HG02885 (cell line): ENCODE data around the gene HDGFL2.

Experiments used
- ATAC-seq: cut with Tn5 transposase; IDR thresholded peaks from one replicate; pipeline ENCODE4 v1.9.1; 2021; ENCODE audit warnings: mild to moderate bottlenecking; ENCODE audit not compliant: unreplicated experiment, poor library complexity

HDGFL2 gene

DNA sequence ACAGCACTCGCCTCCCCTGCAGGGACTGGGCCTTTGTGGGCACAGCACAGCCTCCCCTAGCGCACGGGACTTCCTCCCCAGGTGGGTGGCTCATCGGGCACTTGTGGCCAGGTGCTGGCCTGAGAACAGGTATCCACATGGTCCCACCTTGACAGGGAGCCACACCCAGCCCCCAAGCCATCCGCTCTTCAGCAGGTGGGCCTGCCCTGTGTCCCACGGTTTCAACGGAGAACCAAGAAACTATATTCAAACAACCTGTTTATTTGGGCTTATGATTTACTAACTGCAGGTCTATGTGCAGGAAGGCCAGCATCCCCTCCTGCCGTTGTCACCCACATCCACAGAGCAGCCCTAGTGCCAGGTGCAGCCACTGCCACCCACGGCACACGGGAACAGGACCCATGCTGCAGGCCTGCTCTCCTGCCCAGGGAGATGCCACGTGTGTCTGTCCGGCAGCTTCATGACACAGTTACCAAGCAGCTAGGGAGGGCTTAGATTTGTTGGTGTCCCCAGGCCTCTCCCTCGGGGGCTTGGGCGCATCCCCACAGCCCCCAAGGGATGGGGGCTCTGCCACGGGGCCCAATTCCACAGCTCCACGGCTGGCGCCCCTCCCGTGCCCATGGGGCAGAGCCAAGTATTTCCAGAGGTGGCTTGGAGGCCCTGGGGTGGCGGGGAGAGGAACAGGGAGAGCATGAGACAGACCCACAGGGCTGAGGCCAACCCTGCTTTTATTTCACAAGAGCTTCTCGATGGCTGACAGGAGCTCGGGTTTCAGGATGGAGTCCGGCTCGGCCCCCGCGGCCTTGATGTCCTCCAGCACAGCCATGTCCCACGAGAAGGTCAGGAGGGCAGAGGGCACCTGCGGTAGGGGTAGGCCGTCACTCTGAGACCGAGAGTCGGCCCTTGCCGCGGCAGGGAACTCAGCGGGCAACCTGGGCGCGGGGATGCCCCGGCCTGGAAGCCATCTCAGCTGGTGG lies 27.0 kb upstream of the HDGFL2 start:
- ATAC-seq: no peak

DNA sequence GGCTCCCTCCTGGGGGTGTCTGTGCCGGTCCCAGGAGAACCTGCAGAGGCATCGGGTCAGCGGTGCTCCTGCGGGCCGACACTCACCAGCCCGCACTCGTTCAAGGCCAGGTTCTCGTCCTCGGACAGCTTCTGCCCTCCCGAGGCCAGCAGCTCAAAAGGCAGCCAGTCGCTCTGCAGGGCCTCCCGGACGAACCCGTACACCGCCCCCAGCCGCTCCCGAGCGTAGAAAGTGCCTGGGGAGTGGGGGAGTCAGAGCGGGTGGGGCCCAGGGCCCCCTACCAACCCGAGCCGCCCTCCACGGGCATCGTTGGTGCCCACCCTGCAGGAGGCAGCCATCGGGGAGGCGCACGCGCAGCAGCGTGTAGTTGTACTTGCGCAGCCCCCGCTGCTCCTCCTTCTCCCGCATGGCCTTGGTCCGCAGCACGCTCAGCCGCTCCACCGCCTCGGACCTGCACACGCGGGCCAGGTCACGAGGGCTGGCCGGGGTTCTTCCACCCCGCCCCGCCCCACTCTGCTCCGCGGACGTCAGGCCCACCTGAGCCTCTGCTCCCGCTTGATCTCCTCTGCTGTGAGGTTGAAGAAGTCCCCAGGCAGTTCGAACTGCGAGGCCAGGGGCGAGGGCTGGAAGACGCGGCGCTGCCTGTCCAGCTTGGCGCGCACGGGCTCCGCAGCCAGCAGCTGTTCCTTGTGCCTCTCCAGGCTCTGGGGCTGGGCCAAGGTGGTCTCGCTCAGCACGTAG lies 26.0 kb upstream of the HDGFL2 start:
- no peak for ATAC-seq

- no peak for ATAC-seq
Observed at GRCh38 chr19:4446704-4447200, 25.3 kb upstream of the HDGFL2 start.

GRCh38 chr19:4447327-4448146 lies 24.6 kb upstream of the HDGFL2 start:
- no peak for ATAC-seq

DNA sequence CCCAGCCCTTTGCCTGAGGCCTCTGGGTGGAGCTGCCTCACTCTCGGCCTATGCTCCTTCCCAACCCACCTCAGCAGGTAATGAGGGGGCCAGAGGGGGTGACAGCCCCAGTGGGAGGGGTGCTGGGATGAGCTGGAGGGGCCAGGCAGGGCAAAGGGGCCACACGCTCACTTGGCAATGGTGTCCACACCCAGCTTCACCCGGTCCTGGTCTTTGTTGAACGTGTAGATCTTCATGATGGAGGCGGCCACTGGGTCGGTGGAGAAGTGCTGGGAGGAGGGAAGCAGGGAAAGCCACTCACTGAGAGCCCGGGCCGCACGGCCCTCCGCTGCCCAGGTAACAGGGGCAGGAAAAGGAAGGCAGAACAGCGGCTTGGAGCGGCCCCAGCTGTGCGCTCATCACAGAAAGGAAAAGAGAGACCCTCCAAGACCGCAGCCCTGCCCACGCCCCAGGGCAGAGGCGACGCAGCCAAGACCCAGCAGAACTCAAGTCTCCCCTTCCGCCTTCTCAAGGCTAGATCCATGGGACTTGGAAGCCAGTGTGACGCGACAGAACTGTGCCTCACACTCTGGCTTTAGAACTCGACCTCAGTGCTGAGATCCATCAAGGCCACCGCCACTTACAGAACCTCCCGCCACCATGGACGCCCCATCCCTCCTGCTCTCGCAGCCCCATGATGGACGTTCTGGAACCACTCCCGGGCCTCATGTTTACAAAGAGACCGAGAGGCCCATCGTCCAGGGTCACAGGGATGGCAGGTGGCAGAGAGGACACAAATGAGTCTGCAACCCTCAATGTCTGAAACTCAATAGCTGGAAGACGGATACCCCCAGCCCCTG lies 23.7 kb upstream of the HDGFL2 start:
- no peak for ATAC-seq

- ATAC-seq: no peak
Observed at GRCh38 chr19:4449022-4449638, 23.0 kb upstream of the HDGFL2 start.

DNA sequence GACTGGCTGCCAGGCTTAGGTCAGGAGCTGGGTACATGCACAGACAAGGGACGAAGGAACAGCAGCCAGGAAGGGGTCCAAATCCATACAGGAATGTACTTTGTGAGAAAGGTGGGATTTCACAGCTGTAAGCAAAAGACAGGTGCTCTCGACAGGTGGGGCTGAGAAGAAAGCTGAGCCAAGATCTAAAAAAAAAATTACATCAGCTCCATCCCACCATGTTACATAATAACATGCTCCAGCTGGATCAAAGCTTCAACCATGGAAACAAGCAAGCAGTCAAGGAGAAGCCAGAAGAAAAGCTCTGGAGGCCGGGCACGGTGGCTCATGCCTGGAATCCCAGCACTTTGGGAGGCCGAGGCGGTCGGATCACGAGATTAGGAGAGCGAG lies 22.5 kb upstream of the HDGFL2 start:
- ATAC-seq: no peak

DNA sequence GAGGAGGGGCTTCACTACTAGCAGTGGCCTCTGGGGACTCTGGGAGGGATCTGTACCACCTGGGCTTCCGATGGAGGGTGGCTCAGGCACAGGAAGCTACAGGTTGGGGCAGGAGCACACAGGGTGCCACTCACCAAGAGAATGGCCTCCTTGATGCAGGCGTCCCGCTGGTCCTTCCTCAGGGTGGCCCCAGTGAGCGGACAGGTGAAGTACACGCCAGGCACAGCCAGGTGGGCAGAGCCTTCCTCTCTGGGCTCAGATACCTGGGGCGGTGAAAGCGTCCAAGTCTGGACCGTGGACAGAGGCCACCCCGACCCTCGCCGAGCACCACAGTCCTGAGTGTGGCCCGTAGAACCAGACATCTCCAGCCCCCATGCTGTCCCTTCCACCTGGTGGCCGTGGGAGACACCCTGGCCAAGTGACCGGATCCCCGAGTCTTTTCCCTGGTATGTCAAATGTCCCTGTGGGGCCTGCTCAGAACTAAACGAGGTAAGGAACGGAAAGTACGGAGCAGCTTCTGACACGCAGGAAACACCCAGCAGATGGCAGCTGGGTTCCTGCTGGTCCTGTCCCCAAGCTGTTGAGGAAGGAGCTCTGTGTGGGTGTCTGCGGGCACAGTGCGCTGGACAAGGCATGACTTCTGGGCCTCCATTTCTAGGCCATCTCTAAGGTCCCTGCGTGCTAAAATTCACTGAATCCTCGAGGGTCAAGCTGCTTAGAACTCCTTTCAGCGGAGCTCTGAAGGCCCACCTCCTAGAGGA lies 19.7 kb upstream of the HDGFL2 start:
- ATAC-seq: no peak

- no peak for ATAC-seq
Observed at GRCh38 chr19:4453232-4454179, 18.6 kb upstream of the HDGFL2 start.

- no peak for ATAC-seq
Observed at GRCh38 chr19:4454747-4455718, 17.1 kb upstream of the HDGFL2 start.

- ATAC-seq: no peak
Observed at GRCh38 chr19:4455719-4456475, 16.2 kb upstream of the HDGFL2 start.

GRCh38 chr19:4456476-4456842 lies 15.6 kb upstream of the HDGFL2 start:
- no peak for ATAC-seq

GRCh38 chr19:4456843-4457653 lies 15.0 kb upstream of the HDGFL2 start:
- ATAC-seq: peak; percentile 32

DNA sequence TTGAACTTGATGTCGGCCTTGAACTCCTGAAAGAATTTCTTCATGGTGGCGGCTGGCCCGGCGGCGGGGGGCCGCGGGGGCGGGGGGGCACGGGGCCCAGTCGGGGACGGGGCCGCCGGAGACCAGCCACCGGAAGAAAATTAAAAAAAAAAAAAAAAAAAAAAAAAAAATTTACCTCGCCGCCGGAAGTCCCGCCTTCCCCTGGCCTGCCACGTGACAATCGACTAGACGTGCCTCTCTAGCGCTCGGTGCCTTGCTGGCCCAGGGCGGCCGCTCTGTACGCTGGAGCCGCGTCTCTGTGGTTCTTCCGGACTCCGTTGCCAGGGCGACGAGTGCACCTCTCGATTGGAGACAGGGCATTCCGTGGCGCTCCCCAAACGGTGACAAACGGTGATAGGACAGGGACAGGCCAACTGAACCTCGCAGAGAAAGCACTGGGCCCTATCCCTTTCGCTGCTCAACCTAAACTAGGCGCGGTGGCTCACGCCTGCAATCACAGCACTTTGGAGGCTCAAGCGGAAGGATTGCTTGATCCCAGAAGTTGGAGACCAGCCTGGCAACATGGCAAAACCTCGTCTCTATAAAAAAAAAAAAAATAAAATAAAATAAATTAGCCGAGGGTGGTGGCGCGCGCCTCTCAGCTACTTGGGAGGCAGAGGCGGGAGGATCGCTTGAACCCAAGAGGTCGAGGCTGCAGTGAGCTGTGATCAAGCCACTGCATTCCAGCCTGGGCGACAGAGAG lies 14.3 kb upstream of the HDGFL2 start, which contains the start of gene UBXN6:
Gene UBXN6, minus strand, starts transcription at position 141 of the 742 bp plus-strand sequence. Its CDS starts 97 bp downstream, at position 44.
- ATAC-seq: peak; percentile 95
